ENCODE results near the gene KRT24. TPM values are rescaled to one million over a fixed set of nuclear protein-coding genes. Genes with fewer than 3 reads are reported as not detected.
A peak's percentile ranks its signal among the peaks of the same experiment; 100 is the strongest.

The KRT24 gene
- total RNA-seq, 1 donor from 2014 or later, result not detected

GRCh38 chr17:40672654-40673053 lies 30.9 kb downstream of the KRT24 start:
- Mint-ChIP-seq H3K4me3 (ENCODE audit: unreplicated experiment) (no peak overlapping the region), H3K4me1 (ENCODE audit: low read depth) (no peaks in the 10 kb centered on the region), H3K9me3 (ENCODE audit: low read depth) (no peaks in the 10 kb centered on the region), H3K36me3 (ENCODE audit: low read depth) (peaks cover 1% of the 10 kb centered on the region), H3K27me3 (ENCODE audit: low read depth) (peaks cover 61% of the 10 kb centered on the region), H3K27ac (ENCODE audit: unreplicated experiment) (no peak overlapping the region)
- TF ChIP-seq, protein P1, sequence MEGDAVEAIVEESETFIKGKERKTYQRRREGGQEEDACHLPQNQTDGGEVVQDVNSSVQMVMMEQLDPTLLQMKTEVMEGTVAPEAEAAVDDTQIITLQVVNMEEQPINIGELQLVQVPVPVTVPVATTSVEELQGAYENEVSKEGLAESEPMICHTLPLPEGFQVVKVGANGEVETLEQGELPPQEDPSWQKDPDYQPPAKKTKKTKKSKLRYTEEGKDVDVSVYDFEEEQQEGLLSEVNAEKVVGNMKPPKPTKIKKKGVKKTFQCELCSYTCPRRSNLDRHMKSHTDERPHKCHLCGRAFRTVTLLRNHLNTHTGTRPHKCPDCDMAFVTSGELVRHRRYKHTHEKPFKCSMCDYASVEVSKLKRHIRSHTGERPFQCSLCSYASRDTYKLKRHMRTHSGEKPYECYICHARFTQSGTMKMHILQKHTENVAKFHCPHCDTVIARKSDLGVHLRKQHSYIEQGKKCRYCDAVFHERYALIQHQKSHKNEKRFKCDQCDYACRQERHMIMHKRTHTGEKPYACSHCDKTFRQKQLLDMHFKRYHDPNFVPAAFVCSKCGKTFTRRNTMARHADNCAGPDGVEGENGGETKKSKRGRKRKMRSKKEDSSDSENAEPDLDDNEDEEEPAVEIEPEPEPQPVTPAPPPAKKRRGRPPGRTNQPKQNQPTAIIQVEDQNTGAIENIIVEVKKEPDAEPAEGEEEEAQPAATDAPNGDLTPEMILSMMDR (IDR thresholded peaks at IDR 0.05), result no peak
- no peak for DNase-seq (ENCODE audit: low spot score)

DNA sequence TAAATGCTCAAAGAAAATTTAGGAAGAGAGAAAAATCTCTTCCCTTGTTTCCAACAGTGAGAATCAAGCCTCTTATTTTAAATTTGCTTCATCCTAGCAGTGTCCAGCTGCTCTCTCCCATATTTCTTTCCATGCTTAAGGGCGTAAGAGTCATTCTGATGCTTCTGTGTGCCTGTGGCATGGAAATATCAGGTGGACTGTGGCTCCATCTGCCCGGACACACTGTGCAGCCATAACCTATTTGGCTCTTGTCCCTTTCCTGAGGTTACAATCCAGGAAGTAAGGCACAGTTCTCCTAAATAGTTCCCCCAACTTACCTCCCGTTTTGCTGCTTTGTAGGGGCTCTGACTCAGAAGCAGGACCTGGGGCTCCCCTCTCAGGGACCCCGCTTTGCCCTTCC lies 32.3 kb downstream of the KRT24 start:
- Mint-ChIP-seq H3K4me3 (ENCODE audit: unreplicated experiment) (no peak overlapping the region), H3K36me3 (ENCODE audit: low read depth) (peaks cover 1% of the 10 kb centered on the region), H3K4me1 (ENCODE audit: low read depth) (no peaks in the 10 kb centered on the region), H3K9me3 (ENCODE audit: low read depth) (no peaks in the 10 kb centered on the region), H3K27me3 (ENCODE audit: low read depth) (peaks cover 57% of the 10 kb centered on the region), H3K27ac (ENCODE audit: unreplicated experiment) (no peak overlapping the region)
- no peak for DNase-seq (ENCODE audit: low spot score)
- TF ChIP-seq, protein P1 (IDR thresholded peaks at IDR 0.05), result no peak

GRCh38 chr17:40666331-40666730 lies 37.2 kb downstream of the KRT24 start:
- H3K36me3 Mint-ChIP-seq (ENCODE audit: low read depth), result no peaks in the 10 kb centered on the region
- TF ChIP-seq, protein P1 (IDR thresholded peaks at IDR 0.05), result no peak
- H3K4me1 Mint-ChIP-seq (ENCODE audit: low read depth), result peaks cover 6% of the 10 kb centered on the region
- H3K27ac Mint-ChIP-seq (ENCODE audit: unreplicated experiment), result no peak overlapping the region
- no peak overlapping the region for H3K4me3 Mint-ChIP-seq (ENCODE audit: unreplicated experiment)
- DNase-seq (ENCODE audit: low spot score), result no peak
- H3K9me3 Mint-ChIP-seq (ENCODE audit: low read depth), result no peaks in the 10 kb centered on the region
- H3K27me3 Mint-ChIP-seq (ENCODE audit: low read depth), result peaks cover 55% of the 10 kb centered on the region

DNA sequence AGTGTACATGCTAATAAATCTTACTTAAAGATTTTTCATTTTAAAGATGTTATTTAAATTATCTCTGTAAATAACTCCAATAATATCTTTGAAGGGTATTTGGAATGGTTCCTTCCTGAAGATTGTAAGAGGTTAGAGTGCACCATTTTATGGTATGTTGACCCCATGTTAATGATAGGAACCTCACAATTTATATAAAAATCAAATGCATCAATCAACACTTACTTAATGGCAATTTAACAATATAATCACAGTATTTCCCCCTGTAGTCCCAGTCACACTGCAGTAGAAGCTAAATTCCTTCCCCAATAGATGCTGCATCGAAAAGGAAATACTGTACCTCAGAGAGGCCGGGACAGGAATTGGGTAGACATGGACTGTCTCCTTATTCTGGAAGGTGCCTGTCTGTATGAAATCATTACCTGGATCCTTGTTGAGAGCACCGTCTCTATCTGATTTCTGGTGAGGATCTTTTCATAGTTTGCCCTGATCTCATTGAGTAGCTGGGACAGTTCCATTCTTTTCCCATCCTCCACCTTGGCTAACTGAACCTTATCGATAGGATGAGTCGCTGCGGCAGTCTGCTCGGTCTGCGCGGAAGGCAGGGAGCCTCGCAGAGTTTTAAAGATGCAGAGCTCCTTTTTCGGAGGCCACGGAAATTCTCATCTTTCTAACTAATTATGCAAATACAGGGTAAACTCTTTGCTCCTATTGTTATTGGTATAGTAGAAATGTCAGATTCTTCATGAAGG lies 38.8 kb downstream of the KRT24 start, which contains the start of gene KRT222:
Gene KRT222, minus strand, starts transcription at position 596 of the 752 bp plus-strand sequence. Its CDS starts 78 bp downstream, at position 518.
- peaks cover 6% of the 10 kb centered on the region for H3K4me1 Mint-ChIP-seq (ENCODE audit: low read depth)
- H3K27ac Mint-ChIP-seq (ENCODE audit: unreplicated experiment), result no peak within 1 kb of the TSS
- TF ChIP-seq, protein P1 (IDR thresholded peaks at IDR 0.05), result no peak
- H3K36me3 Mint-ChIP-seq (ENCODE audit: low read depth), result no peaks in the 10 kb centered on the region
- DNase-seq (ENCODE audit: low spot score), result no peak
- H3K27me3 Mint-ChIP-seq (ENCODE audit: low read depth), result peaks cover 46% of the 10 kb centered on the region
- no peaks in the 10 kb centered on the region for H3K9me3 Mint-ChIP-seq (ENCODE audit: low read depth)
- H3K4me3 Mint-ChIP-seq (ENCODE audit: unreplicated experiment), result peak within 1 kb of the TSS; percentile 60

- DNase-seq (ENCODE audit: low spot score), result no peak
- no peaks in the 10 kb centered on the region for H3K9me3 Mint-ChIP-seq (ENCODE audit: low read depth)
- H3K4me1 Mint-ChIP-seq (ENCODE audit: low read depth), result peaks cover 6% of the 10 kb centered on the region
- H3K36me3 Mint-ChIP-seq (ENCODE audit: low read depth), result no peaks in the 10 kb centered on the region
- H3K27me3 Mint-ChIP-seq (ENCODE audit: low read depth), result peaks cover 49% of the 10 kb centered on the region
- TF ChIP-seq, protein P1 (IDR thresholded peaks at IDR 0.05), result no peak
- no peak overlapping the region for H3K27ac Mint-ChIP-seq (ENCODE audit: unreplicated experiment)
- H3K4me3 Mint-ChIP-seq (ENCODE audit: unreplicated experiment), result no peak overlapping the region
Measured at GRCh38 chr17:40663252-40663651, 40.3 kb downstream of the KRT24 start.

Data from chondrocyte (in vitro differentiated cells).